Measurements from ENCODE around the gene ANO2. TPM values are rescaled to one million over a fixed set of nuclear protein-coding genes. Genes with fewer than 3 reads are reported as not detected.

ANO2 gene
- total RNA-seq, 2 donors from 2014 or later, result 14.3 to 28.5 TPM

GRCh38 chr12:5628501-5628900, 316.6 kb downstream of the ANO2 start:
- Mint-ChIP-seq H3K36me3 (ENCODE audit: low read depth) (peaks cover 2% of the 10 kb centered on the region), H3K27ac (no peak overlapping the region), H3K9me3 (no peaks in the 10 kb centered on the region), H3K4me3 (no peak overlapping the region), H3K27me3 (ENCODE audit: insufficient read depth) (peaks cover 5% of the 10 kb centered on the region), H3K4me1 (peaks cover 6% of the 10 kb centered on the region)
- no peak for DNase-seq
- TF ChIP-seq CTCF (conservative IDR thresholded peaks at IDR 0.05), result no peak
- WGBS, 2 experiments (ENCODE audit: insufficient coverage in 1 of 2, insufficient read length in 1 of 2), result 98% methylated on average over 8 of the region's 8 CpGs; no CpG with 5 or more reads in 1 of the 2 experiments
- no peaks in the 10 kb centered on the region for H3K36me3 ChIP-seq (ENCODE audit: control insufficient read depth, insufficient read depth, low read length)
- H3K27ac ChIP-seq (ENCODE audit: low read depth, low read length), result no peak overlapping the region
- H3K4me3 ChIP-seq (ENCODE audit: low read length), result no peak overlapping the region
- no peaks in the 10 kb centered on the region for H3K27me3 ChIP-seq (ENCODE audit: control insufficient read depth, insufficient read depth, low read length, poor library complexity, severe bottlenecking)
- H3K4me1 ChIP-seq (ENCODE audit: control insufficient read depth, insufficient read depth, low read length), result peaks cover 4% of the 10 kb centered on the region
- no peaks in the 10 kb centered on the region for H3K9me3 ChIP-seq (ENCODE audit: control insufficient read depth, low read length)
- H3K9ac ChIP-seq (ENCODE audit: extremely low read depth, low read length, poor library complexity, severe bottlenecking), result no peak overlapping the region

GRCh38 chr12:5627053-5627630, 317.9 kb downstream of the ANO2 start:
- 69 to 80% methylated on average over 4 to 8 of the region's 8 CpGs for WGBS, 2 experiments (ENCODE audit: insufficient coverage in 1 of 2, insufficient read length in 1 of 2)
- peak; percentile 10 for DNase-seq
- H3K4me3 Mint-ChIP-seq, result no peak overlapping the region
- peaks cover 2% of the 10 kb centered on the region for H3K36me3 Mint-ChIP-seq (ENCODE audit: low read depth)
- no peak overlapping the region for H3K27ac Mint-ChIP-seq
- no peak for TF ChIP-seq CTCF (conservative IDR thresholded peaks at IDR 0.05)
- H3K4me3 ChIP-seq (ENCODE audit: low read length), result no peak overlapping the region
- H3K9me3 Mint-ChIP-seq, result no peaks in the 10 kb centered on the region
- H3K27me3 ChIP-seq (ENCODE audit: control insufficient read depth, insufficient read depth, low read length, poor library complexity, severe bottlenecking), result no peaks in the 10 kb centered on the region
- peaks cover 11% of the 10 kb centered on the region for H3K4me1 Mint-ChIP-seq
- no peaks in the 10 kb centered on the region for H3K36me3 ChIP-seq (ENCODE audit: control insufficient read depth, insufficient read depth, low read length)
- peaks cover 5% of the 10 kb centered on the region for H3K4me1 ChIP-seq (ENCODE audit: control insufficient read depth, insufficient read depth, low read length)
- no peak overlapping the region for H3K27ac ChIP-seq (ENCODE audit: low read depth, low read length)
- no peaks in the 10 kb centered on the region for H3K9me3 ChIP-seq (ENCODE audit: control insufficient read depth, low read length)
- H3K27me3 Mint-ChIP-seq (ENCODE audit: insufficient read depth), result peaks cover 4% of the 10 kb centered on the region
- no peak overlapping the region for H3K9ac ChIP-seq (ENCODE audit: extremely low read depth, low read length, poor library complexity, severe bottlenecking)

GRCh38 chr12:5626151-5626550, 318.9 kb downstream of the ANO2 start:
- Histone ChIP-seq H3K9ac (ENCODE audit: extremely low read depth, low read length, poor library complexity, severe bottlenecking) (no peak overlapping the region), H3K4me3 (ENCODE audit: low read length) (no peak overlapping the region), H3K4me1 (ENCODE audit: control insufficient read depth, insufficient read depth, low read length) (peaks cover 5% of the 10 kb centered on the region), H3K9me3 (ENCODE audit: control insufficient read depth, low read length) (no peaks in the 10 kb centered on the region), H3K36me3 (ENCODE audit: control insufficient read depth, insufficient read depth, low read length) (no peaks in the 10 kb centered on the region), H3K27ac (ENCODE audit: low read depth, low read length) (no peak overlapping the region), H3K27me3 (ENCODE audit: control insufficient read depth, insufficient read depth, low read length, poor library complexity, severe bottlenecking) (no peaks in the 10 kb centered on the region)
- no peak overlapping the region for H3K27ac Mint-ChIP-seq
- H3K4me1 Mint-ChIP-seq, result peaks cover 11% of the 10 kb centered on the region
- peaks cover 2% of the 10 kb centered on the region for H3K36me3 Mint-ChIP-seq (ENCODE audit: low read depth)
- peaks cover 4% of the 10 kb centered on the region for H3K27me3 Mint-ChIP-seq (ENCODE audit: insufficient read depth)
- no peak for TF ChIP-seq CTCF (conservative IDR thresholded peaks at IDR 0.05)
- 85 to 92% methylated on average over 5 to 7 of the region's 7 CpGs for WGBS, 2 experiments (ENCODE audit: insufficient coverage in 1 of 2, insufficient read length in 1 of 2)
- no peaks in the 10 kb centered on the region for H3K9me3 Mint-ChIP-seq
- DNase-seq, result no peak
- no peak overlapping the region for H3K4me3 Mint-ChIP-seq

All from endodermal cell (in vitro differentiated cells).